ENCODE measurements around the gene RNFT1. TPM values are rescaled to one million over a fixed set of nuclear protein-coding genes. Genes with fewer than 3 reads are reported as not detected.
"Not testable (repeated sequence)": the region's sequence is repeated elsewhere in the genome, so short reads cannot be mapped to it uniquely, and the experiment has no call there.

The RNFT1 gene
- 10 to 100 TPM; 21.9 to 25.8 (median 24.2) TPM for total RNA-seq

- peaks cover 22% of the 10 kb centered on the region for H3K4me1 Mint-ChIP-seq (ENCODE audit: low read depth)
- DNase-seq (peak; percentile 92), ATAC-seq (peak; percentile 85)
- no peaks in the 10 kb centered on the region for H3K27me3 Mint-ChIP-seq (ENCODE audit: low read depth)
- H3K4me3 Mint-ChIP-seq: peak within 1 kb of the TSS; percentile 85
- no peaks in the 10 kb centered on the region for H3K9me3 Mint-ChIP-seq
- H3K36me3 Mint-ChIP-seq (ENCODE audit: insufficient read depth): no peaks in the 10 kb centered on the region
These were observed at the start of gene RNFT1 for GRCh38 chr17:59964482-59965328. Gene RNFT1 (minus strand): TSS chr17:59964740. CDS start chr17:59964663, 77 bp downstream.

GRCh38 chr17:60009326-60009725 is 44.8 kb upstream of the RNFT1 start:
- DNase-seq; H3K4me1 Mint-ChIP-seq (ENCODE audit: low read depth); H3K4me3 Mint-ChIP-seq; ATAC-seq; H3K9me3 Mint-ChIP-seq; H3K27me3 Mint-ChIP-seq (ENCODE audit: low read depth); H3K36me3 Mint-ChIP-seq (ENCODE audit: insufficient read depth): not testable (repeated sequence)

- not testable (repeated sequence) for ATAC-seq; H3K27me3 Mint-ChIP-seq (ENCODE audit: low read depth); H3K4me1 Mint-ChIP-seq (ENCODE audit: low read depth); H3K36me3 Mint-ChIP-seq (ENCODE audit: insufficient read depth); H3K4me3 Mint-ChIP-seq; DNase-seq; H3K9me3 Mint-ChIP-seq
These were observed 43.8 kb upstream of the RNFT1 start for GRCh38 chr17:60008377-60008776.

GRCh38 chr17:60006160-60006559 is 41.6 kb upstream of the RNFT1 start:
- ATAC-seq: no peak
- H3K27me3 Mint-ChIP-seq (ENCODE audit: low read depth): no peaks in the 10 kb centered on the region

GRCh38 chr17:60004561-60004960 is 40.0 kb upstream of the RNFT1 start:
- not testable (repeated sequence) for H3K27me3 Mint-ChIP-seq (ENCODE audit: low read depth); H3K4me1 Mint-ChIP-seq (ENCODE audit: low read depth); H3K4me3 Mint-ChIP-seq; ATAC-seq; H3K36me3 Mint-ChIP-seq (ENCODE audit: insufficient read depth); DNase-seq; H3K9me3 Mint-ChIP-seq

More at GRCh38 chr17:60006160-60006559, 41.6 kb upstream of the RNFT1 start:
- no peaks in the 10 kb centered on the region for H3K36me3 Mint-ChIP-seq (ENCODE audit: insufficient read depth)
- no peak overlapping the region for H3K4me3 Mint-ChIP-seq
- no peak for DNase-seq
- no peaks in the 10 kb centered on the region for H3K9me3 Mint-ChIP-seq
- H3K4me1 Mint-ChIP-seq (ENCODE audit: low read depth): no peaks in the 10 kb centered on the region

GRCh38 chr17:60002405-60002804 is 37.9 kb upstream of the RNFT1 start:
- not testable (repeated sequence) for DNase-seq; H3K27me3 Mint-ChIP-seq (ENCODE audit: low read depth); H3K36me3 Mint-ChIP-seq (ENCODE audit: insufficient read depth); ATAC-seq; H3K4me3 Mint-ChIP-seq; H3K4me1 Mint-ChIP-seq (ENCODE audit: low read depth); H3K9me3 Mint-ChIP-seq

GRCh38 chr17:59996608-59997007 is 32.1 kb upstream of the RNFT1 start:
- not testable (repeated sequence) for H3K9me3 Mint-ChIP-seq; ATAC-seq; H3K27me3 Mint-ChIP-seq (ENCODE audit: low read depth)

GRCh38 chr17:59975166-59975565 is 10.6 kb upstream of the RNFT1 start:
- not testable (repeated sequence) for ATAC-seq; DNase-seq; H3K4me1 Mint-ChIP-seq (ENCODE audit: low read depth); H3K27me3 Mint-ChIP-seq (ENCODE audit: low read depth); H3K4me3 Mint-ChIP-seq; H3K9me3 Mint-ChIP-seq; H3K36me3 Mint-ChIP-seq (ENCODE audit: insufficient read depth)

More at GRCh38 chr17:59996608-59997007, 32.1 kb upstream of the RNFT1 start:
- not testable (repeated sequence) for DNase-seq; H3K4me1 Mint-ChIP-seq (ENCODE audit: low read depth); H3K36me3 Mint-ChIP-seq (ENCODE audit: insufficient read depth); H3K4me3 Mint-ChIP-seq

GRCh38 chr17:59973483-59973882 is 8.9 kb upstream of the RNFT1 start:
- not testable (repeated sequence) for ATAC-seq; H3K4me3 Mint-ChIP-seq; H3K4me1 Mint-ChIP-seq (ENCODE audit: low read depth); H3K9me3 Mint-ChIP-seq; H3K27me3 Mint-ChIP-seq (ENCODE audit: low read depth); H3K36me3 Mint-ChIP-seq (ENCODE audit: insufficient read depth); DNase-seq

GRCh38 chr17:59972778-59973177 is 8.2 kb upstream of the RNFT1 start:
- Mint-ChIP-seq H3K27me3 (ENCODE audit: low read depth) (no peaks in the 10 kb centered on the region), H3K9me3 (no peaks in the 10 kb centered on the region), H3K4me1 (ENCODE audit: low read depth) (no peaks in the 10 kb centered on the region), H3K36me3 (ENCODE audit: insufficient read depth) (no peaks in the 10 kb centered on the region), H3K4me3 (no peak overlapping the region)
- DNase-seq (no peak), ATAC-seq (no peak)

GRCh38 chr17:59971771-59972170 is 7.2 kb upstream of the RNFT1 start:
- not testable (repeated sequence) for H3K36me3 Mint-ChIP-seq (ENCODE audit: insufficient read depth)

GRCh38 chr17:59963738-59964481 is 630 bp downstream of the RNFT1 start:
- H3K27me3 Mint-ChIP-seq (ENCODE audit: low read depth): no peaks in the 10 kb centered on the region
- H3K4me3 Mint-ChIP-seq: peak overlapping the region; percentile 85
- peak; percentile 39 for DNase-seq
- peaks cover 25% of the 10 kb centered on the region for H3K4me1 Mint-ChIP-seq (ENCODE audit: low read depth)
- peak; percentile 75 to 78 for ATAC-seq
- H3K36me3 Mint-ChIP-seq (ENCODE audit: insufficient read depth): peaks cover 4% of the 10 kb centered on the region
- H3K9me3 Mint-ChIP-seq: no peaks in the 10 kb centered on the region

More at GRCh38 chr17:59971771-59972170, 7.2 kb upstream of the RNFT1 start:
- not testable (repeated sequence) for ATAC-seq; DNase-seq; H3K4me1 Mint-ChIP-seq (ENCODE audit: low read depth); H3K9me3 Mint-ChIP-seq; H3K27me3 Mint-ChIP-seq (ENCODE audit: low read depth); H3K4me3 Mint-ChIP-seq

- ATAC-seq (no peak), DNase-seq (no peak)
- H3K4me3 Mint-ChIP-seq: peak overlapping the region; percentile 85
- H3K36me3 Mint-ChIP-seq (ENCODE audit: insufficient read depth): peaks cover 9% of the 10 kb centered on the region
- H3K4me1 Mint-ChIP-seq (ENCODE audit: low read depth): peaks cover 25% of the 10 kb centered on the region
- H3K27me3 Mint-ChIP-seq (ENCODE audit: low read depth): no peaks in the 10 kb centered on the region
- no peaks in the 10 kb centered on the region for H3K9me3 Mint-ChIP-seq
These were observed 1.7 kb downstream of the RNFT1 start for GRCh38 chr17:59962739-59963318.

- DNase-seq; H3K27me3 Mint-ChIP-seq (ENCODE audit: low read depth); ATAC-seq; H3K4me3 Mint-ChIP-seq; H3K9me3 Mint-ChIP-seq: not testable (repeated sequence)
- peaks cover 18% of the 10 kb centered on the region for H3K4me1 Mint-ChIP-seq (ENCODE audit: low read depth)
- peaks cover 21% of the 10 kb centered on the region for H3K36me3 Mint-ChIP-seq (ENCODE audit: insufficient read depth)
These were observed 5.0 kb downstream of the RNFT1 start for GRCh38 chr17:59959574-59959973.

Measured in activated T-cell treated with anti-CD3 and anti-CD28 coated beads, Interleukin-2, amount 50 U/mL, for 4 hours (primary cell).